Thyroid gland (tissue), 4 donors: ENCODE data around the gene BANF2.

Experiments used
- CTCF ChIP-seq, 6 experiments: fragments of 200-600 bp in 3 of 6; fragments of 450-650 bp in 3 of 6; sonication (generic) in 3 of 6; IDR thresholded peaks; one replicate each; pipeline ENCODE4 v1.5.1; 2016 to 2019; ENCODE audit warnings: antibody characterized with exemption in 6 of 6, mild to moderate bottlenecking in 2 of 6, inconsistent platforms in 1 of 6, moderate library complexity in 1 of 6
- POLR2A ChIP-seq, 2 donors: fragments of 450-650 bp; IDR thresholded peaks; one replicate each; pipeline ENCODE4 v1.6.1; 2017; ENCODE audit warnings: antibody characterized with exemption in 2 of 2, mild to moderate bottlenecking in 2 of 2, moderate library complexity in 1 of 2

GRCh38 chr20:17758010-17758409, 58.2 kb downstream of the BANF2 start:
- TF ChIP-seq POLR2A (IDR thresholded peaks at IDR 0.05): no peak
- TF ChIP-seq CTCF (IDR thresholded peaks at IDR 0.05): no peak
